HG03521 (cell line): ENCODE measurements around the gene SCO2.

Experiments
- ATAC-seq: cut with Tn5 transposase; IDR thresholded peaks from one replicate; pipeline ENCODE4 v1.9.1; 2021; ENCODE audit warnings: mild to moderate bottlenecking, moderate library complexity; ENCODE audit not compliant: unreplicated experiment

SCO2 gene

GRCh38 chr22:50482107-50483074, 43.0 kb downstream of the SCO2 start:
- no peak for ATAC-seq

GRCh38 chr22:50481440-50482106, 43.8 kb downstream of the SCO2 start, which contains the start of gene ADM2:
Gene ADM2, plus strand, starts transcription at chr22:50481543. Its CDS starts 305 bp downstream, at chr22:50481848.
- ATAC-seq: no peak

GRCh38 chr22:50481045-50481439, 44.4 kb downstream of the SCO2 start:
- no peak for ATAC-seq

GRCh38 chr22:50479721-50480120, 45.7 kb downstream of the SCO2 start:
- ATAC-seq: no peak

GRCh38 chr22:50477923-50478322, 47.5 kb downstream of the SCO2 start:
- no peak for ATAC-seq

- ATAC-seq: no peak
Measured at GRCh38 chr22:50476868-50477267, 48.5 kb downstream of the SCO2 start.

- no peak for ATAC-seq
Measured at GRCh38 chr22:50475652-50476002, 49.8 kb downstream of the SCO2 start.

- ATAC-seq: peak; percentile 72
Measured at GRCh38 chr22:50474710-50475651, 50.4 kb downstream of the SCO2 start, which contains the start of gene SBF1. Gene SBF1, minus strand, starts transcription at chr22:50475035. Its CDS starts 195 bp downstream, at chr22:50474840.

GRCh38 chr22:50473855-50474671, 51.3 kb downstream of the SCO2 start:
- no peak for ATAC-seq
